HepG2 (cell line): Measurements from ENCODE around the gene ARHGAP15. TPM values are rescaled to one million over a fixed set of nuclear protein-coding genes. Genes with fewer than 3 reads are reported as not detected.

ENCODE experiments used
- ATAC-seq: fragments of 200-7000 bp; cut with Tn5 transposase; 3 replicates; pipeline ENCODE4 v1.9.1; 2020; ENCODE audit warnings: mild to moderate bottlenecking, moderate library complexity
- BruUV-seq: library from RNA; stranded (reverse); fragments of 400-500 nt; replicated peaks from 2 replicates; lab custom pipeline; 2021; lab: Mats Ljungman, UMichigan
- CTCF ChIA-PET: fragments of 300-600 bp; formaldehyde crosslinking; extraction: SDS; loops from one replicate; lab custom pipeline; 2021; ENCODE audit warnings: low total read pairs, inconsistent platforms, low intra/inter-chr PET ratio; lab: Yijun Ruan, JAX
- POLR2A ChIA-PET: fragments of 350-600 bp; sonication (Branson Sonifier 250); formaldehyde crosslinking; loops from one replicate; lab custom pipeline; 2020; ENCODE audit warnings: antibody characterized with exemption, inconsistent platforms; lab: Yijun Ruan, JAX
- DNase-seq: peaks from one replicate; pipeline ENCODE4 v3.0.0-alpha.2; 2015; ENCODE audit warnings: low spot score
- FAIRE-seq: peaks from 3 replicates; lab custom pipeline; 2011; peaks lifted over from hg19 to GRCh38; lab: Jason Lieb, UNC
- H2AFZ ChIP-seq: one replicate; pipeline ENCODE4 v1.6.1; 2011; ENCODE audit warnings: low read length, inconsistent platforms
- H3K27ac ChIP-seq: fragments of 300-600 bp; 3 replicates; pipeline ENCODE4 v1.8.0; 2011; ENCODE audit warnings: mixed run types, mild to moderate bottlenecking, mixed read lengths, low read length, inconsistent platforms; ENCODE audit not compliant: insufficient read depth; ENCODE audit errors: extremely low read length
- H3K27me3 ChIP-seq, 2 experiments: fragments of 200-600 bp in 1 of 2; 2 replicates in 1 of 2; 3 replicates in 1 of 2; pipeline versions ENCODE4 v1.6.0 to v1.8.0; 2011; ENCODE audit warnings: low read length in 2 of 2, mild to moderate bottlenecking in 2 of 2, moderate library complexity in 2 of 2, inconsistent platforms in 1 of 2; ENCODE audit not compliant: insufficient read depth in 2 of 2, control insufficient read depth in 1 of 2
- H3K36me3 ChIP-seq, 2 experiments: fragments of 200-600 bp in 1 of 2; replicated peaks in 1 of 2; 2 replicates in 1 of 2; 3 replicates in 1 of 2; pipeline versions ENCODE4 v1.5.1 to v1.8.0; 2011; ENCODE audit warnings: low read length in 2 of 2, inconsistent platforms in 1 of 2; ENCODE audit not compliant: insufficient read depth in 2 of 2, control insufficient read depth in 1 of 2
- H3K4me1 ChIP-seq: 2 replicates; pipeline ENCODE4 v1.5.1; 2012; ENCODE audit warnings: low read length, inconsistent platforms; ENCODE audit not compliant: insufficient read depth
- H3K4me2 ChIP-seq: 2 replicates; pipeline ENCODE4 v1.6.0; 2011; ENCODE audit warnings: low read depth, low read length, inconsistent platforms
- H3K4me3 ChIP-seq, 3 experiments: fragments of 200-600 bp in 1 of 3; sonication (generic), shearing (Covaris generic) in 1 of 3; replicated peaks in 1 of 3; 2 replicates each; pipeline ENCODE4 v1.5.1; 2011 to 2016; ENCODE audit warnings: low read length in 3 of 3, inconsistent platforms in 2 of 3, low read depth in 2 of 3, mild to moderate bottlenecking in 2 of 3, control low read depth in 1 of 3, mixed read lengths in 1 of 3; ENCODE audit not compliant: insufficient read depth in 1 of 3
- H3K79me2 ChIP-seq: one replicate; pipeline ENCODE4 v1.6.1; 2011; ENCODE audit warnings: low read length, inconsistent platforms; ENCODE audit not compliant: insufficient read depth
- H3K9ac ChIP-seq: 2 replicates; pipeline ENCODE4 v1.6.0; 2011; ENCODE audit warnings: mild to moderate bottlenecking, low read depth, low read length, inconsistent platforms; ENCODE audit not compliant: insufficient read depth
- H3K9me3 ChIP-seq: 2 replicates; pipeline ENCODE4 v1.5.1; 2012; ENCODE audit warnings: mild to moderate bottlenecking, low read length
- H4K20me1 ChIP-seq: 2 replicates; pipeline ENCODE4 v1.6.0; 2011; ENCODE audit warnings: inconsistent platforms, mild to moderate bottlenecking, low read length, moderate library complexity; ENCODE audit not compliant: insufficient read depth
- HBP1 ChIP-seq: IDR thresholded peaks from 2 replicates; pipeline ENCODE4 v1.6.1; 2016; ENCODE audit warnings: low read depth, control low read depth
- KLF6 ChIP-seq: IDR thresholded peaks from 2 replicates; pipeline ENCODE4 v1.8.0; 2016; ENCODE audit warnings: missing biosample characterization, missing genetic modification reagents
- MYC ChIP-seq: sonication (generic); formaldehyde crosslinking; IDR thresholded peaks from 2 replicates; pipeline ENCODE4 v1.9.0; 2021; ENCODE audit warnings: missing genetic modification reagents, borderline replicate concordance
- PRDM15 ChIP-seq: sonication (generic); formaldehyde crosslinking; IDR thresholded peaks from 2 replicates; pipeline ENCODE4 v1.4.0; 2020; ENCODE audit warnings: missing genetic modification reagents
- TMF1 ChIP-seq: sonication (generic); formaldehyde crosslinking; IDR thresholded peaks from 2 replicates; pipeline ENCODE4 v1.8.1; 2022; ENCODE audit warnings: low read depth, missing genetic modification reagents
- TP53 ChIP-seq: sonication (generic); formaldehyde crosslinking; conservative IDR thresholded peaks from 2 replicates; pipeline ENCODE4 v1.4.0; 2020; ENCODE audit warnings: missing genetic modification reagents
- ZMYM2 ChIP-seq: sonication (generic); formaldehyde crosslinking; IDR thresholded peaks from 2 replicates; pipeline ENCODE4 v1.8.0; 2022; ENCODE audit warnings: mild to moderate bottlenecking, missing genetic modification reagents
- ZNF224 ChIP-seq: sonication (generic); formaldehyde crosslinking; IDR thresholded peaks from 2 replicates; pipeline ENCODE4 v1.5.0; 2020; ENCODE audit warnings: mild to moderate bottlenecking, missing genetic modification reagents
- ZNF329 ChIP-seq: sonication (generic); formaldehyde crosslinking; IDR thresholded peaks from 2 replicates; pipeline ENCODE4 v1.9.0; 2021; ENCODE audit warnings: low read depth, mild to moderate bottlenecking, missing genetic modification reagents
- ZNF800 ChIP-seq: sonication (generic); formaldehyde crosslinking; IDR thresholded peaks from 2 replicates; pipeline ENCODE4 v1.4.0; 2020; ENCODE audit warnings: missing genetic modification reagents
- ZSCAN9 ChIP-seq: IDR thresholded peaks from 2 replicates; pipeline ENCODE4 v1.6.1; 2016; ENCODE audit warnings: borderline replicate concordance
- WGBS: methylation state at CpG from one replicate; pipeline ENCODE4 v1.1.6; 2017; ENCODE audit warnings: low lambda C conversion rate; 5-methylcytosine and 5-hydroxymethylcytosine counted together
- in situ Hi-C: cut with HindIII; loops from 2 replicates; pipeline ENCODE4 v1.10.0; 2017; ENCODE audit warnings: low pct_unique_long_range_greater_than_20kb; ENCODE audit not compliant: extremely low pct_ligation_motif_present
- intact Hi-C: fragments of 100-400 bp; cut with micrococcal nuclease; formaldehyde crosslinking; loops from one replicate; pipeline ENCODE4 v1.10.0; 2022; ENCODE audit not compliant: unreplicated experiment
- polyA plus RNA-seq, 8 experiments: library from polyadenylated mRNA; depleted of rRNA in 3 of 8; stranded (reverse) in 7 of 8; unstranded in 1 of 8; fragments of >200 nt; fragmentation: Illumina TruSeq in 4 of 8; extraction: Trizol in 4 of 8; gene quantifications; 2 replicates each; pipeline versions ENCODE4 v1.2.1 to v1.2.3, GENCODE V29; 2011 to 2016; ENCODE audit warnings: low read depth in 4 of 8, missing spikeins in 1 of 8, mixed read lengths in 1 of 8; ENCODE audit not compliant: insufficient read depth in 1 of 8
- total RNA-seq, 5 experiments: library from RNA; depleted of rRNA; stranded (reverse); fragments of >200 nt; fragmentation: Illumina TruSeq; extraction: Trizol; gene quantifications; 2 replicates each; pipeline ENCODE4 v1.2.3, GENCODE V29; 2016; ENCODE audit warnings: low read depth in 1 of 5
- TF ChIP-seq, protein P1 (sequence below): sonication (generic); formaldehyde crosslinking; IDR thresholded peaks from 2 replicates; pipeline ENCODE4 v1.4.0; 2020; ENCODE audit warnings: missing genetic modification reagents

Gene ARHGAP15
- total and polyA plus RNA-seq, 2 of the 13 experiments (the other 11 are each of a cell fraction or from before 2014, with no cell fraction given) = 0.04 TPM; not detected in 1

DNA sequence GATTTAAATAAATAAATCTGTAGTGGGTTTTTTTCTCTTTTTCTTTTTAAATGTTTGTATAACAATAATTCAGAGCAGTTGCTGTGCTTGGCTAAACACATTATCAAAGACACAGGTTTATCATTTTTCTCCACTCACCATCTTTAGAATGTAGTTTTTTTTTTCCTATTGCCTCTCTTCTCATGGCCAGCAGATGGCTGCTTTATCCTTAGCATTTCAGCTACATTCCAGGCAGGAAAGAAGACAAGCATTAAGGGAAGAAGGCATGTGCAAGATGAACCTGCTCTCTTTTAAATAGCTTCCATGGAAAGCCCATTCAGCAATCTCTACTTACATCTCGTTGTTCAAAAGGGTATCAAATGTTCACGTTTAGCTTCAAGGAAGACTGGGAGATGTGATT lies 42.6 kb downstream of the ARHGAP15 start (continued):
- TF ChIP-seq MYC = no peak
- no peak for TF ChIP-seq ZNF800 (CRISPR knock-in tag)
- no peak for TF ChIP-seq TP53 (CRISPR knock-in tag)

DNA sequence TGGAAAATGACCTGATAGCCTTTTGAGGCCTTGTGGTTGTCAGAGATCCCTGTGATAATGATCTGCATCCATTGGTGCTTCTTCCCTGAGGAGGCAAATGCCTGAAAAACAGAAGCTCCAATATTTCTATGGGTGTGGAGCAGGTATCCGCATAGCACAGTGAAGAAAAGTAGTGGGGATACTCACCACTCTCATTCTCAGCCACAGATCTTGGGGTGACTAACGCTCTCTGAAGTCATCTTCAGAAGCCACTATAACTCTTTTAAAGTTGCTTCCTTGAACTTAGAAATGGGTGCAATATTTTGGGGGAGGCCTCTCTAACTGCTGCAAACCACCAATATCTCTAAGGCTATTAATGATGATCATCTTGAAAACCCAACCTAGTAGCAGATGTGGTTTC lies 46.2 kb downstream of the ARHGAP15 start:
- in situ Hi-C loops (no loop called here), intact Hi-C loops (no loop called here)
- H3K9ac ChIP-seq = no peak overlapping the region
- TF ChIP-seq ZMYM2 (CRISPR knock-in tag) = no peak
- no peak for TF ChIP-seq HBP1 (CRISPR knock-in tag)
- no peak for TF ChIP-seq ZNF224
- TF ChIP-seq PRDM15 (CRISPR knock-in tag) = no peak
- no peak for TF ChIP-seq KLF6 (CRISPR knock-in tag)
- no peak for TF ChIP-seq ZSCAN9 (CRISPR knock-in tag)
- TF ChIP-seq ZNF329 (CRISPR knock-in tag) = no peak
- no peak for TF ChIP-seq TMF1 (CRISPR knock-in tag)
- TF ChIP-seq, protein P1, sequence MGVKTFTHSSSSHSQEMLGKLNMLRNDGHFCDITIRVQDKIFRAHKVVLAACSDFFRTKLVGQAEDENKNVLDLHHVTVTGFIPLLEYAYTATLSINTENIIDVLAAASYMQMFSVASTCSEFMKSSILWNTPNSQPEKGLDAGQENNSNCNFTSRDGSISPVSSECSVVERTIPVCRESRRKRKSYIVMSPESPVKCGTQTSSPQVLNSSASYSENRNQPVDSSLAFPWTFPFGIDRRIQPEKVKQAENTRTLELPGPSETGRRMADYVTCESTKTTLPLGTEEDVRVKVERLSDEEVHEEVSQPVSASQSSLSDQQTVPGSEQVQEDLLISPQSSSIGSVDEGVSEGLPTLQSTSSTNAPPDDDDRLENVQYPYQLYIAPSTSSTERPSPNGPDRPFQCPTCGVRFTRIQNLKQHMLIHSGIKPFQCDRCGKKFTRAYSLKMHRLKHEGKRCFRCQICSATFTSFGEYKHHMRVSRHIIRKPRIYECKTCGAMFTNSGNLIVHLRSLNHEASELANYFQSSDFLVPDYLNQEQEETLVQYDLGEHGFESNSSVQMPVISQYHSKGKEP (CRISPR knock-in tag) = no peak
- CTCF ChIA-PET = no interaction called here
- no peaks in the 10 kb centered on the region for H4K20me1 ChIP-seq
- no peaks in the 10 kb centered on the region for H3K79me2 ChIP-seq
- 43% methylated on average over 2 of the region's 2 CpGs for WGBS
- no peaks in the 10 kb centered on the region for H3K36me3 ChIP-seq
- H2AFZ ChIP-seq = no peak overlapping the region
- POLR2A ChIA-PET = no interaction called here
- no peak overlapping the region for H3K27ac ChIP-seq
- no peak for DNase-seq
- no peak for FAIRE-seq
- no peaks in the 10 kb centered on the region for H3K9me3 ChIP-seq
- H3K4me1 ChIP-seq = no peaks in the 10 kb centered on the region
- H3K4me3 ChIP-seq = no peak overlapping the region
- no peak overlapping the region for H3K4me2 ChIP-seq
- BruUV-seq = no TSS peak
- ATAC-seq = no peak
- no peaks in the 10 kb centered on the region for H3K27me3 ChIP-seq
